Endodermal cell (in vitro differentiated cells): Measurements from ENCODE around the gene IL15. TPM values are rescaled to one million over a fixed set of nuclear protein-coding genes. Genes with fewer than 3 reads are reported as not detected.

Experiments used
- DNase-seq: peaks from one replicate; pipeline ENCODE4 v3.0.0-alpha.2; 2017
- H3K27ac ChIP-seq: 2 replicates; pipeline ENCODE4 v1.5.1; 2013; ENCODE audit warnings: mild to moderate bottlenecking, low read depth, low read length, moderate library complexity
- H3K27me3 ChIP-seq: 2 replicates; pipeline ENCODE4 v1.6.1; 2013; ENCODE audit warnings: mild to moderate bottlenecking, low read length, moderate library complexity; ENCODE audit not compliant: insufficient read depth, control insufficient read depth, poor library complexity, severe bottlenecking
- H3K36me3 ChIP-seq: 2 replicates; pipeline ENCODE4 v1.7.0; 2013; ENCODE audit warnings: mild to moderate bottlenecking, low read length, moderate library complexity; ENCODE audit not compliant: control insufficient read depth, insufficient read depth
- H3K4me1 ChIP-seq: one replicate; pipeline ENCODE4 v1.7.0; 2013; ENCODE audit warnings: low read length; ENCODE audit not compliant: control insufficient read depth, insufficient read depth
- H3K4me3 ChIP-seq: 2 replicates; pipeline ENCODE4 v1.5.1; 2013; ENCODE audit warnings: mild to moderate bottlenecking, low read length, moderate library complexity
- H3K9ac ChIP-seq: 2 replicates; pipeline ENCODE4 v1.6.1; 2013; ENCODE audit warnings: mild to moderate bottlenecking, low read length, moderate library complexity; ENCODE audit not compliant: poor library complexity, severe bottlenecking; ENCODE audit errors: extremely low read depth
- H3K9me3 ChIP-seq: 2 replicates; pipeline ENCODE4 v1.6.1; 2013; ENCODE audit warnings: mild to moderate bottlenecking, low read length, moderate library complexity; ENCODE audit not compliant: control insufficient read depth
- H3K27ac Mint-ChIP-seq: 2 replicates; pipeline ENCODE4 v1.8.0; 2020; ENCODE audit warnings: mixed read lengths
- H3K27me3 Mint-ChIP-seq: 2 replicates; pipeline ENCODE4 v1.8.0; 2021; ENCODE audit warnings: mild to moderate bottlenecking, mixed read lengths; ENCODE audit not compliant: insufficient read depth
- H3K36me3 Mint-ChIP-seq: 2 replicates; pipeline ENCODE4 v1.8.0; 2020; ENCODE audit warnings: low read depth, mixed read lengths
- H3K4me1 Mint-ChIP-seq: 2 replicates; pipeline ENCODE4 v1.8.0; 2020; ENCODE audit warnings: mixed read lengths
- H3K4me3 Mint-ChIP-seq: 2 replicates; pipeline ENCODE4 v1.8.0; 2020; ENCODE audit warnings: mild to moderate bottlenecking, moderate library complexity, mixed read lengths
- H3K9me3 Mint-ChIP-seq: 2 replicates; pipeline ENCODE4 v1.8.0; 2020; ENCODE audit warnings: mild to moderate bottlenecking, mixed read lengths
- WGBS, 2 experiments: methylation state at CpG; one replicate each; pipeline versions ENCODE4 v1.1.5 to v1.1.7; 2013; ENCODE audit warnings: missing lambda C conversion rate in 2 of 2, mixed read lengths in 1 of 2; ENCODE audit not compliant: insufficient coverage in 1 of 2, insufficient read length in 1 of 2; 5-methylcytosine and 5-hydroxymethylcytosine counted together
- total RNA-seq, 2 donors: library from RNA; stranded (reverse); fragmentation: NEBNext Ultra II Directional in 1 of 2; extraction: Animal tissue kit (Norgen Biotek cat#: 25700) in 1 of 2; gene quantifications; 2 replicates in 1 of 2; 3 replicates in 1 of 2; pipeline ENCODE4 v1.2.1, GENCODE V29; 2021
- TF ChIP-seq, protein P1 (sequence below): fragments of 200-600 bp; sonication (generic); conservative IDR thresholded peaks from 2 replicates; pipeline ENCODE4 v1.5.0; 2021; ENCODE audit warnings: antibody characterized with exemption, mild to moderate bottlenecking

The IL15 gene
- total RNA-seq, 2 donors from 2014 or later: 0.42 TPM

- no peaks in the 10 kb centered on the region for H3K4me1 Mint-ChIP-seq
- Histone ChIP-seq H3K27ac (no peak overlapping the region), H3K9me3 (no peaks in the 10 kb centered on the region), H3K27me3 (no peaks in the 10 kb centered on the region), H3K9ac (no peak overlapping the region), H3K4me3 (no peak overlapping the region), H3K36me3 (no peaks in the 10 kb centered on the region), H3K4me1 (no peaks in the 10 kb centered on the region)
- H3K36me3 Mint-ChIP-seq: no peaks in the 10 kb centered on the region
- no peaks in the 10 kb centered on the region for H3K27me3 Mint-ChIP-seq
- no peaks in the 10 kb centered on the region for H3K9me3 Mint-ChIP-seq
- H3K27ac Mint-ChIP-seq: no peak overlapping the region
- H3K4me3 Mint-ChIP-seq: no peak overlapping the region
- TF ChIP-seq, protein P1, sequence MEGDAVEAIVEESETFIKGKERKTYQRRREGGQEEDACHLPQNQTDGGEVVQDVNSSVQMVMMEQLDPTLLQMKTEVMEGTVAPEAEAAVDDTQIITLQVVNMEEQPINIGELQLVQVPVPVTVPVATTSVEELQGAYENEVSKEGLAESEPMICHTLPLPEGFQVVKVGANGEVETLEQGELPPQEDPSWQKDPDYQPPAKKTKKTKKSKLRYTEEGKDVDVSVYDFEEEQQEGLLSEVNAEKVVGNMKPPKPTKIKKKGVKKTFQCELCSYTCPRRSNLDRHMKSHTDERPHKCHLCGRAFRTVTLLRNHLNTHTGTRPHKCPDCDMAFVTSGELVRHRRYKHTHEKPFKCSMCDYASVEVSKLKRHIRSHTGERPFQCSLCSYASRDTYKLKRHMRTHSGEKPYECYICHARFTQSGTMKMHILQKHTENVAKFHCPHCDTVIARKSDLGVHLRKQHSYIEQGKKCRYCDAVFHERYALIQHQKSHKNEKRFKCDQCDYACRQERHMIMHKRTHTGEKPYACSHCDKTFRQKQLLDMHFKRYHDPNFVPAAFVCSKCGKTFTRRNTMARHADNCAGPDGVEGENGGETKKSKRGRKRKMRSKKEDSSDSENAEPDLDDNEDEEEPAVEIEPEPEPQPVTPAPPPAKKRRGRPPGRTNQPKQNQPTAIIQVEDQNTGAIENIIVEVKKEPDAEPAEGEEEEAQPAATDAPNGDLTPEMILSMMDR: no peak
- DNase-seq: no peak
Measured at GRCh38 chr4:141727420-141727819, 91.0 kb downstream of the IL15 start.

DNA sequence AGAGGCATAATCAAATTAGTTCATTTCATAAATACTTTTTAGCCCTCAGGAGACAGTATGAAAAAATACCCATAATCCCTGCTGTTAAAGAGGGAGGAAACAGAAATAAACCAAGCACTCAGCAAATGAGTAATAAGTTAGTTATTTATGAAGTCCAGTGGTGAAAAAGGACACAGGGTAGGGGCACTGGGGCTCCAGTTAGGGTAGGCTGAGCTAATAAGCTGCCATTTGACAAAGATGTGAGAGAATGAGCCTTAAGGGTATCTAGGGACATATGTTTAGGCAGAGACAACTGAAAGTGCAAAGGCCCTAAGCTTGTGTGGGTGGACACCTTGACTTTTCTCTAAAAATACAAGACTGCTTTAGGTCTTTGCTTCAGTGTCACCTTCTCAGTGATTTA is 94.4 kb downstream of the IL15 start:
- no peaks in the 10 kb centered on the region for H3K9me3 Mint-ChIP-seq
- no peaks in the 10 kb centered on the region for H3K4me1 Mint-ChIP-seq
- H3K4me1 ChIP-seq: no peaks in the 10 kb centered on the region
- H3K4me3 Mint-ChIP-seq: no peak overlapping the region
- TF ChIP-seq, protein P1: no peak
- no peaks in the 10 kb centered on the region for H3K36me3 ChIP-seq
- no peaks in the 10 kb centered on the region for H3K27me3 Mint-ChIP-seq
- no peak overlapping the region for H3K9ac ChIP-seq
- H3K27ac ChIP-seq: no peak overlapping the region
- no peaks in the 10 kb centered on the region for H3K27me3 ChIP-seq
- H3K36me3 Mint-ChIP-seq: no peaks in the 10 kb centered on the region
- no peak overlapping the region for H3K4me3 ChIP-seq
- H3K9me3 ChIP-seq: no peaks in the 10 kb centered on the region
- no peak for DNase-seq
- H3K27ac Mint-ChIP-seq: no peak overlapping the region

- Histone ChIP-seq H3K27me3 (no peaks in the 10 kb centered on the region), H3K36me3 (no peaks in the 10 kb centered on the region), H3K9me3 (no peaks in the 10 kb centered on the region), H3K9ac (no peak overlapping the region), H3K4me1 (no peaks in the 10 kb centered on the region), H3K27ac (no peak overlapping the region), H3K4me3 (no peak overlapping the region)
- no peak overlapping the region for H3K4me3 Mint-ChIP-seq
- H3K4me1 Mint-ChIP-seq: no peaks in the 10 kb centered on the region
- TF ChIP-seq, protein P1: no peak
- no peaks in the 10 kb centered on the region for H3K27me3 Mint-ChIP-seq
- no peaks in the 10 kb centered on the region for H3K36me3 Mint-ChIP-seq
- 90 to 94% methylated on average over 2 to 4 of the region's 4 CpGs for WGBS, 2 experiments
- no peaks in the 10 kb centered on the region for H3K9me3 Mint-ChIP-seq
- no peak overlapping the region for H3K27ac Mint-ChIP-seq
- no peak for DNase-seq
Measured at GRCh38 chr4:141731481-141731880, 95.1 kb downstream of the IL15 start.
